Measurements from ENCODE around the gene C2CD2. TPM values are rescaled to one million over a fixed set of nuclear protein-coding genes. Genes with fewer than 3 reads are reported as not detected.

Gene C2CD2
- total RNA-seq, 6 donors from 2014 or later, result 9.6 to 34.6 (median 22.0) TPM

- ATAC-seq (ENCODE audit: low FRiP score in 2 of 2), result no peak
- Histone ChIP-seq H3K27me3 (no peaks in the 10 kb centered on the region), H3K36me3 (no peaks in the 10 kb centered on the region), H3K9me3 (no peaks in the 10 kb centered on the region), H3K27ac (peak overlapping the region; percentile 41 to 92 (median 62)), H3K4me3 (no peak overlapping the region), H3K4me1 (peaks cover 46 to 70% (median 60%) of the 10 kb centered on the region in 4 donors)
- WGBS, 2 donors, result 36 to 53% methylated on average over 10 of the region's 10 CpGs
- no peak for DNase-seq
- TF ChIP-seq POLR2A (IDR thresholded peaks at IDR 0.05), result no peak
- TF ChIP-seq POLR2AphosphoS5 (IDR thresholded peaks at IDR 0.05), result no peak
These were observed 25.1 kb downstream of the C2CD2 start for GRCh38 chr21:41928621-41929220.

- no peak overlapping the region for H3K4me3 ChIP-seq
- TF ChIP-seq POLR2AphosphoS5 (IDR thresholded peaks at IDR 0.05), result no peak
- TF ChIP-seq EP300 (IDR thresholded peaks at IDR 0.05), result no peak
- TF ChIP-seq POLR2A (IDR thresholded peaks at IDR 0.05), result peak in 1 of 4 donors; percentile 12
- H3K27ac ChIP-seq, result peak overlapping the region; percentile 82 to 92 (median 88)
- peaks cover 49 to 64% (median 56%) of the 10 kb centered on the region in 4 donors for H3K4me1 ChIP-seq
- 60% methylated on average over 17 of the region's 17 CpGs for WGBS, 2 donors
- H3K9me3 ChIP-seq, result no peaks in the 10 kb centered on the region
- DNase-seq, result peak in 1 of 2 donors; percentile 36
- H3K36me3 ChIP-seq, result no peaks in the 10 kb centered on the region
- no peak for ATAC-seq (ENCODE audit: low FRiP score in 2 of 2)
- no peaks in the 10 kb centered on the region for H3K27me3 ChIP-seq
These were observed 25.9 kb downstream of the C2CD2 start for GRCh38 chr21:41927727-41928409.

DNA sequence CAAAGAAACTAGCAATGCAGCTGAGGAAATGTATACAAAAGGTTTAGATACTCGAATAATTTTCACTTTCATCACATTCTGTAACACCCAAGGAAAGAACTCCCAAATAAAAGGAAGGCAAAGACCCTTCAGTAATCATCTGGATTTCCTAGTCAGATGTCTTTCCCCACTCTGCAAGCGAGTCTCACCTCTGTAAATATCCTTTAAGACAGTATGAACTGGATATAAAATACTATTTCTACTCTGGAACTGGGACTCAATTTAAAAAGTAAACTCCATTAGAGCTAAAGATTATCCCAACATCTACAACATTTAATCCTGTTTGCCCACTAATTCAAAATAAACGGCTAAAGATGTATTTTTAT is 27.0 kb downstream of the C2CD2 start:
- Histone ChIP-seq H3K27me3 (no peaks in the 10 kb centered on the region), H3K36me3 (no peaks in the 10 kb centered on the region), H3K9me3 (no peaks in the 10 kb centered on the region), H3K27ac (peak overlapping the region; percentile 82 to 92 (median 88)), H3K4me3 (peak overlapping the region in 3 of 4 donors; percentile 34 to 48 (median 45)), H3K4me1 (peaks cover 49 to 60% (median 50%) of the 10 kb centered on the region in 4 donors)
- DNase-seq, result no peak
- no peak for ATAC-seq (ENCODE audit: low FRiP score in 2 of 2)
- WGBS, 2 donors, result 10 to 14% methylated on average over 3 of the region's 3 CpGs
- TF ChIP-seq, protein P1, sequence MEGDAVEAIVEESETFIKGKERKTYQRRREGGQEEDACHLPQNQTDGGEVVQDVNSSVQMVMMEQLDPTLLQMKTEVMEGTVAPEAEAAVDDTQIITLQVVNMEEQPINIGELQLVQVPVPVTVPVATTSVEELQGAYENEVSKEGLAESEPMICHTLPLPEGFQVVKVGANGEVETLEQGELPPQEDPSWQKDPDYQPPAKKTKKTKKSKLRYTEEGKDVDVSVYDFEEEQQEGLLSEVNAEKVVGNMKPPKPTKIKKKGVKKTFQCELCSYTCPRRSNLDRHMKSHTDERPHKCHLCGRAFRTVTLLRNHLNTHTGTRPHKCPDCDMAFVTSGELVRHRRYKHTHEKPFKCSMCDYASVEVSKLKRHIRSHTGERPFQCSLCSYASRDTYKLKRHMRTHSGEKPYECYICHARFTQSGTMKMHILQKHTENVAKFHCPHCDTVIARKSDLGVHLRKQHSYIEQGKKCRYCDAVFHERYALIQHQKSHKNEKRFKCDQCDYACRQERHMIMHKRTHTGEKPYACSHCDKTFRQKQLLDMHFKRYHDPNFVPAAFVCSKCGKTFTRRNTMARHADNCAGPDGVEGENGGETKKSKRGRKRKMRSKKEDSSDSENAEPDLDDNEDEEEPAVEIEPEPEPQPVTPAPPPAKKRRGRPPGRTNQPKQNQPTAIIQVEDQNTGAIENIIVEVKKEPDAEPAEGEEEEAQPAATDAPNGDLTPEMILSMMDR (IDR thresholded peaks at IDR 0.05), result no peak
- TF ChIP-seq EP300 (IDR thresholded peaks at IDR 0.05), result no peak
- TF ChIP-seq POLR2A (IDR thresholded peaks at IDR 0.05), result no peak
- no peak for TF ChIP-seq POLR2AphosphoS5 (IDR thresholded peaks at IDR 0.05)

- DNase-seq (peak in 1 of 2 donors; percentile 37), ATAC-seq (ENCODE audit: low FRiP score in 2 of 2) (peak; percentile 62 to 73)
- Histone ChIP-seq H3K4me3 (peak overlapping the region; percentile 16 to 48 (median 40)), H3K27ac (peak overlapping the region; percentile 82 to 92 (median 88)), H3K4me1 (peaks cover 49 to 59% (median 50%) of the 10 kb centered on the region in 4 donors), H3K27me3 (no peaks in the 10 kb centered on the region), H3K36me3 (no peaks in the 10 kb centered on the region), H3K9me3 (no peaks in the 10 kb centered on the region)
- 10 to 15% methylated on average over 11 of the region's 11 CpGs for WGBS, 2 donors
- TF ChIP-seq POLR2A (IDR thresholded peaks at IDR 0.05) (peak in 1 of 4 donors; percentile 14), POLR2AphosphoS5 (IDR thresholded peaks at IDR 0.05) (peak in 1 of 2 donors; percentile 10), EP300 (IDR thresholded peaks at IDR 0.05) (no peak)
These were observed 27.6 kb downstream of the C2CD2 start for GRCh38 chr21:41926117-41926806.

GRCh38 chr21:41925767-41926116 is 28.1 kb downstream of the C2CD2 start:
- Histone ChIP-seq H3K9me3 (no peaks in the 10 kb centered on the region), H3K36me3 (no peaks in the 10 kb centered on the region), H3K4me1 (peaks cover 45 to 54% (median 47%) of the 10 kb centered on the region in 4 donors), H3K4me3 (peak overlapping the region in 3 of 4 donors; percentile 34 to 48 (median 45)), H3K27ac (peak overlapping the region; percentile 82 to 92 (median 88)), H3K27me3 (no peaks in the 10 kb centered on the region)
- WGBS, 2 donors, result 41 to 52% methylated on average over 4 of the region's 4 CpGs
- no peak for DNase-seq
- TF ChIP-seq, protein P1 (IDR thresholded peaks at IDR 0.05), result no peak
- TF ChIP-seq POLR2A (IDR thresholded peaks at IDR 0.05), result no peak
- TF ChIP-seq EP300 (IDR thresholded peaks at IDR 0.05), result no peak
- TF ChIP-seq POLR2AphosphoS5 (IDR thresholded peaks at IDR 0.05), result no peak
- ATAC-seq (ENCODE audit: low FRiP score in 2 of 2), result no peak

- no peak for TF ChIP-seq POLR2AphosphoS5 (IDR thresholded peaks at IDR 0.05)
- no peak for TF ChIP-seq POLR2A (IDR thresholded peaks at IDR 0.05)
- TF ChIP-seq EP300 (IDR thresholded peaks at IDR 0.05), result no peak
- TF ChIP-seq, protein P1 (IDR thresholded peaks at IDR 0.05), result no peak
- peak overlapping the region; percentile 67 to 92 (median 84) for H3K27ac ChIP-seq
- H3K9me3 ChIP-seq, result no peaks in the 10 kb centered on the region
- 47 to 55% methylated on average over 6 of the region's 6 CpGs for WGBS, 2 donors
- peak in 1 of 2 donors; percentile 7 for ATAC-seq (ENCODE audit: low FRiP score in 2 of 2)
- DNase-seq, result no peak
- H3K36me3 ChIP-seq, result no peaks in the 10 kb centered on the region
- H3K4me1 ChIP-seq, result peaks cover 39 to 49% (median 47%) of the 10 kb centered on the region in 4 donors
- H3K27me3 ChIP-seq, result no peaks in the 10 kb centered on the region
- H3K4me3 ChIP-seq, result peak overlapping the region in 1 of 4 donors; percentile 8
These were observed 29.5 kb downstream of the C2CD2 start for GRCh38 chr21:41924368-41924754.
